Stimulated activated CD8-positive, alpha-beta memory T cell treated with anti-CD3 and anti-CD28 coated beads, Interleukin-7, amount 100 ng/mL, for 24 hours (primary cell): ENCODE data around the gene MC1R.
"Not testable (repeated sequence)": the region's sequence is repeated elsewhere in the genome, so short reads cannot be mapped to it uniquely, and the experiment has no call there.

ENCODE experiments used
- DNase-seq: peaks from one replicate; pipeline ENCODE4 v3.0.0-alpha.2; 2020; ENCODE audit warnings: low read depth

MC1R gene

DNA sequence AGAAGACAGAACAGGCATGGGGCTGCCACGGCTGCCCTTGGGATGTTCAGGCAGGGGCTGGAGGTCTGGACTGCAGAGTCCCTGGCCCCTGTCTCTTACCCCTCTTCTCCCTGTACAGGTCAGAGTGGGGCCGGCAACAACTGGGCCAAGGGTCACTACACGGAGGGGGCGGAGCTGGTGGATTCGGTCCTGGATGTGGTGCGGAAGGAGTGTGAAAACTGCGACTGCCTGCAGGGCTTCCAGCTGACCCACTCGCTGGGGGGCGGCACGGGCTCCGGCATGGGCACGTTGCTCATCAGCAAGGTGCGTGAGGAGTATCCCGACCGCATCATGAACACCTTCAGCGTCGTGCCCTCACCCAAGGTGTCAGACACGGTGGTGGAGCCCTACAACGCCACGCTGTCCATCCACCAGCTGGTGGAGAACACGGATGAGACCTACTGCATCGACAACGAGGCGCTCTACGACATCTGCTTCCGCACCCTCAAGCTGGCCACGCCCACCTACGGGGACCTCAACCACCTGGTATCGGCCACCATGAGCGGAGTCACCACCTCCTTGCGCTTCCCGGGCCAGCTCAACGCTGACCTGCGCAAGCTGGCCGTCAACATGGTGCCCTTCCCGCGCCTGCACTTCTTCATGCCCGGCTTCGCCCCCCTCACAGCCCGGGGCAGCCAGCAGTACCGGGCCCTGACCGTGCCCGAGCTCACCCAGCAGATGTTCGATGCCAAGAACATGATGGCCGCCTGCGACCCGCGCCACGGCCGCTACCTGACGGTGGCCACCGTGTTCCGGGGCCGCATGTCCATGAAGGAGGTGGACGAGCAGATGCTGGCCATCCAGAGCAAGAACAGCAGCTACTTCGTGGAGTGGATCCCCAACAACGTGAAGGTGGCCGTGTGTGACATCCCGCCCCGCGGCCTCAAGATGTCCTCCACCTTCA, 16.2 kb downstream of the MC1R start:
- no peak for DNase-seq

DNA sequence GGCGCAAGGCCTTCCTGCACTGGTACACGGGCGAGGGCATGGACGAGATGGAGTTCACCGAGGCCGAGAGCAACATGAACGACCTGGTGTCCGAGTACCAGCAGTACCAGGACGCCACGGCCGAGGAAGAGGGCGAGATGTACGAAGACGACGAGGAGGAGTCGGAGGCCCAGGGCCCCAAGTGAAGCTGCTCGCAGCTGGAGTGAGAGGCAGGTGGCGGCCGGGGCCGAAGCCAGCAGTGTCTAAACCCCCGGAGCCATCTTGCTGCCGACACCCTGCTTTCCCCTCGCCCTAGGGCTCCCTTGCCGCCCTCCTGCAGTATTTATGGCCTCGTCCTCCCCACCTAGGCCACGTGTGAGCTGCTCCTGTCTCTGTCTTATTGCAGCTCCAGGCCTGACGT, 17.0 kb downstream of the MC1R start:
- DNase-seq = not testable (repeated sequence)

DNA sequence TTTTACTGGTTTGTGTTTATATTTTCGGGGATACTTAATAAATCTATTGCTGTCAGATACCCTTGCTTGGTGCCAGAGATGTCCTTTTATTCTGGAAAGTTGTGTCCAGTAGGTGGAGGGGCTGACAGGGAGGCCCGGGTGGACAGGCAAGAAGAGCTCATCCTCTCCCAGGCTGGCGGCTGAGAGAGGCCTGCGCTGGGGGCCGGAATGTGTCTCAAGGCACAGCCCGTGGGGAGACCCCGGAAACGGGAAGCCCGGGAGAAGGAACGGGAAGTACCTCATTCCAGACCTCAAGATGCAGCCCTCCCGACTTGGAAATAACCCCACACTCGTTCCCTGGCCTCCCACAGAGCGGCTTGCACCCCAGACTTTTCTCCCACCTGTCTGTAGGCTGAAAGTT, 17.4 kb downstream of the MC1R start:
- no peak for DNase-seq

DNA sequence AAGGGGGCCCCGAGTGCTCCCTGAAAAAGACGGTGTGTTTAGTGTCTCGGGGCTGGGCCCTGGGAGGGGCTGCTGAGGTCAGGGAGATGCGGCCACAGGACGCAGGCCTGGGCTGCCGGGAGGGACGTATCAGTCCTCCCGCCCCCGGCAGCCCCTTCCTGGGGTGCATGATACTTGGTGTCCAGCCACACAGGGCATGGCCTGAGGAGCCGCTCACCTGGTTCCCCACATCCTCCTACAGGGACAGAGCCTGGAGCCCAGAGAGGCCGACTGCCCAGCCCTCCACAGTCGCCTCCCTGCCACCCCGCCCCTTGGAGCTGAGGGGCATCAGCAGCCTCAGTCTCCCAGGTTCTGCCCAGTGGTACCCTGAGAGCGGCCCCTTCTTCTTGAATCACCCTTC, 17.8 kb downstream of the MC1R start:
- DNase-seq = no peak

DNA sequence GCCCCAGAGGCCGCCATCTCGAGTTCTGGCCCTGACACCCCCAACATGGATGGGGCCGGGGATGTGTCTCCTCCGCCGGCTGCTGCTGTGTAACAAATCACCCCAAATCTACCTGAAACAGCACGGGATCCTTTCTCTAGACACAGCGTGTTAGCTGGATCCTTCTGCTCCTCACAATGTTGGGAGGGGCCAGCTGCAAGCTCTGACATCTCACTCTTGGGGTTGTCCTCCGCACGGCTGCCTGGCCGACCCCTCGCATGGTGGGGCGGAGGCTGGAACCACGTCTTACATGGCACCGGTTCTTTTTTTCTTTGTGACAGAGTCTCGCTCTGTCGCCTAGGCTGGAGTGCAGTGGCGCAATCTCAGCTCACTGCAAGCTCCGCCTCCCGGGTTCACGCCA, 18.3 kb downstream of the MC1R start:
- no peak for DNase-seq

DNA sequence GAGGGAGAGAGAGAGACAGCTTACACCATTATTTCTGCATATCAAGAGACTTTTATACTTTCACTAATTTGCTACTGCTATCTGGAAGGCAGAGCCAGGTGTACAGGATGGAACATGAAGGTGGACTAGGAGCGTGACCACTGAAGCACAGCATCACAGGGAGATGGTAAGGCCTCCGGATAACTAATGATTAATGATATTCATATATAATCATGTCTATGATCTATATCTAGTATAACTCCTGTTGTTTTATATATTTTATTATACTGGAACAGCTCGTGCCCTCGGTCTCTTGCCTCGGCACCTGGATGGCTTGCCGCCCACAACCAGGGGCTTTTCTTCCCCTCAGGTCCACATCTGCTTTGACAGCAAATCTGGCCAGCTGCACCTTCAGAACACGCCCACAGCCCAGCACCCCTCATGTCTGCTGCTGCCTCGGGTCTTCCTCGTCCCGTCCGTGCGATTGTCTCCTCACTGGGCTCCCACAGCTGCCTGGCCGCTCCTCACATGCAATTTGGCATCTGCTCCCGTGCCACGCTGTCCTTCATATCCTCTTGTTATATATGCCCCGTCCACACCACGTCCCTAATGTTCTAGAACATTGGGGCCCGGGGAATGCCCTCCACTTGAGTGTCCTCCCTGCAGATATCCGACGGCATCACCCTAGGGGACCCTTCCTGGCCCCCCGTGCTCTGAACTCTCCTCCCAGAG, 19.7 kb downstream of the MC1R start:
- no peak for DNase-seq

DNA sequence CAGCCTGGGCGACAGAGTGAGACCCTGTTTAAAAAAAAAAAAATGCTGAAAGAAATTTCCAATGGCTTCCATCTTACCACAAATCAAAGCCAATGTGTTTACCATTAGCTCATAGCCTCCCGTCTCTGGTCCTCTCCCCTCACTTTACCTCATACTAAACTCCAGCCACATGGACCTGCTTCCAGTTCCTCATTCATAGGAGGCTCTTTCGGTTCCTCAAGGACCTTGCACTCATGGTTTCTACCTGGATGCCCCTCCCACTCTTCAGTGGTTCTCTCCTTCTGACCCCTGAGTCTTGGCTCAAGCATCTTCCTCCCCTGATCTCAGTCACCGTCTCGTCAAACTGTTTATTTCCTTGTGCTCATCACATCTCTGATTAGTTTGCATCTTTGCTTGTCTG, 26.1 kb downstream of the MC1R start:
- no peak for DNase-seq

DNA sequence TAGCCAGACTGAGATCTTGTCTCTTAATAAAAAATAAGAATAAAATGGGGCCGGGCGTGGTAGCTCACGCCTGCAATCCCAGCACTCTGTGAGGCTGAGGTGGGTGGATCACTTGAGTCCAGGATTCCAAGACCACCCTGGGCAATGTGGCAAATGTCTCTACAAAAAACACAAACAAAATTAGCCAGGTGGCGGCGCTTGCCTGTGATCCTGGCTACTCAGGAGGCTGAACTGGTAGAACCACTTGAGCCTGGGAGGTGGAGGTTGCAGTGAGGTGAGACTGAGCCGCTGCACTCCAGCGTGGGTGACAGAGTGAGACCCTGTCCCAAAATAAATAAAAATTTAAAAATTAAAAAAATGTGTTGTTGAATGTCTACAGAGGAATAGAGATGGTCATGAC, 27.0 kb downstream of the MC1R start:
- DNase-seq = no peak

DNA sequence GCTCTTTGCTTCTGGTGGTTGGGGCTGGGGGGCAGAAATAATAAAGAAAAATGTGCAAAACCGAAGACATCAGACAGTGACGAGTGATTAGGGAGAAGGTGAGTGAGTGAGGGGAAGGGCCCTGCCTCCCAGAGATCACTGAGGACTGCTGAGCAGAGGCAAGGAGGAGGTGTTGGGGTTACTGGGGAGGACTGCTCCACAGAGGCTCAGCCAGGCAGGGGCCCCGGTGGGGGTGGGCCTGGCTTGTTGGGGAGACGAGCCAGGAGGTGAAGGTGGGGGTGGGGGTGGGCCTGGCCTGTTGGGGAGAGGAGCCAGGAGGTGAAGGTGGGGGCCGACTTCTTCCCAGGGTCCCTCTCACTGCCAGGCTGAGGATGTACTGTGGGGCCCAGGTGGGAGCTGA, 27.9 kb downstream of the MC1R start:
- no peak for DNase-seq

DNA sequence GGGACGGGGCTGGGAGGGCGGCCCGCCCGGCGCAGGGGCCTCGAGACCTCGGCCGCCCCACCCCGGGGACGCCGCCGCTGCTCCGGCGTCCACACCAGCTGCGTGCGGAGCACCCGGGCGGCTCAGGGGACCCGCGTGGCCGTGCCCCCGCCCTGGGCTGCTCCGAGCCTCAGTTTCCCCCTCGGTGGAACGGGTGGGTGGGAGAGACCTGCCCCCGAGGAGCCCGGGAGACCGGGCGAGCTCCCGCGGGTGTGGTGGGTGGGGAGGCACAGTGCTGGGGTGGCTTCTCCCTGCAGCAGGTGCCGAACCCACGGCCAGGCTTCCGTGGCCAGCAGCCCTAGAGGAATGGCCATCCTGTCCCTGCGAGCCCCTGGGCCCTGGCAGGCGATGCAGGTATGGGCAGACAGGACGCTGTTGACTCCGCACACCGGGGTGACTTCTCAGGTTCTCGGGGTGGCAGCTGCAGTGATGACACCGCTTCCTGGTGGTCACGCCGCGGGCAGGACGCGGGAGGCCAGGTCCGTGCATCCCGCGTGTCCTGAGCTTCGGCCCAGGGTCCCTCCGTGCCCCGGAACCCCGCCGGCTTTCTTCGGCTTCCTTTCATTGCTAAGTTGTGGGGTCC, 30.6 kb downstream of the MC1R start:
- no peak for DNase-seq

DNA sequence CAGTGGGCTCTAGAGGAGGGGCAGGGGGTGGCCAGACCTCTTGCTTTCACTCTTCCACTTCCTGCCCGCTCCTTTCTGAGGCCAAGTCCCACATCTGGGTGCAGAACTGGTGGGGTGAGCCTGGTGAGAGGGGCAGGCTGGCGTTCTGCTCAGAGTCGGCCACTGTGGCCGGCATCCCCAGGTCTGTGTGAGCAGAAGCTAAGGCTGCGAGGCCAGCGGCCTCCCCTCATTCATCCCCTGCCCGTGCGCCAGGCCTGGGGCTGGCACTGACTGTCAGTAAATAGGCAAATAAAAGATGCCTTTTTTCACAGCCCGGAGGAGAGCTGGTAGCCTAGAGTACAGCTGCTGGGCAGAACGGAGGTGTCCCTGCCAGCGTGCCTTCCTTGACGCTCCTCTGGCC, 31.1 kb downstream of the MC1R start:
- DNase-seq = no peak

DNA sequence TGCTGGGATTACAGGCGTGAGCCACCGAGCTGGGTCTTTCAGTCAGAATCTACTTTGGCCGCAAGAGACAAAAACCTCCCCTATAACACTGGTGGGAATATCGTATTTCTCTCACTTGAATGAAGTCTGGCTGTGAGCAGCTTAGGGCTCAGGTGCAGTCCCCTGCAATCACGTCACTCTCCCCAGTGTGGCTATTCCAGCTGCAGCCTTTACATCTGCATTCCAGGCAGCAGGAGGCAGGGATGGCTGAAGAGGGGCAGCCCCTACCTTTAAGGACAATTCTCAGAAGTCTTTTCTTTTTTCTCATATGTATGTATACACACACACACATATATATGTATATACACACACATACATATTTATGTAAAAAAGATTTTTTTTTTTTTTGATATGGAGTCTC, 32.8 kb downstream of the MC1R start:
- DNase-seq = no peak

DNA sequence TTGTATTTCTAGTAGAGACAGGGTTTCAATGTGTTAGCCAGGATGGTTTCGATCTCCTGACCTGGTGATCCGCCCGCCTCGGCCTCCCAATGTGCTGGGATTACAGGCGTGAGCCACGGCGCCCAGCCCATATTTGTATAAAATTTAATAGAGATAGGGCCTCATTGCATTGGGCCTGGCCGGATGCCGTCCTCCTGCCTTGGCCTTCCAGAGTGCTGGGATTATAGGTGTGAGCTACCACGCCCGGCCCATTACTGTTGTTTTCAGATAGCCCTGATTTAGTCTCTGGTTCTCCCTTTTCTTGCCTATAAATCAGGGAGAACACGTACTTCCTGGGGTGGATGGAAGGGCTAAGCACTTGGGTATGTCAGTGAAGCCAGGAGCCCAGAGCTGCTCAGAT, 33.4 kb downstream of the MC1R start:
- no peak for DNase-seq

DNA sequence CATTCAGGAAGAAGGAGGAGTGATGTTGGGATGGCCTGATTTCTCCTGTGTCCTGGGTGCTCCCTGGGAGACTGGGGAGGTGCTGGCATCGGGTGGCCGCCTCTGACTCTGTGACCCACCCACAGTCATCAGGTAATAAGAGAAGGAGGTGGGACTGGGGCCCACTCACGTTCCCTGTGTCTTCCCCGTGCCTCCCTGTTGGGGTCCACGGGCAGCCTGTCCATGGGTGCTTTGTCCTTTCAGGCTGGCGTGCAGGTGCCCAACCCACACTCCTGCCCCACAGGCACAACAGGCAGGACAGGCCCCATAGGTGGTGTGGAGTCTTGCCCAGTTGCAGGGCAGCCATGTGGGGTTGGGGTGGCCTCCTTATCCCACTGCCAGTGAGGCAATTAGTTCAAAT, 33.9 kb downstream of the MC1R start:
- no peak for DNase-seq

DNA sequence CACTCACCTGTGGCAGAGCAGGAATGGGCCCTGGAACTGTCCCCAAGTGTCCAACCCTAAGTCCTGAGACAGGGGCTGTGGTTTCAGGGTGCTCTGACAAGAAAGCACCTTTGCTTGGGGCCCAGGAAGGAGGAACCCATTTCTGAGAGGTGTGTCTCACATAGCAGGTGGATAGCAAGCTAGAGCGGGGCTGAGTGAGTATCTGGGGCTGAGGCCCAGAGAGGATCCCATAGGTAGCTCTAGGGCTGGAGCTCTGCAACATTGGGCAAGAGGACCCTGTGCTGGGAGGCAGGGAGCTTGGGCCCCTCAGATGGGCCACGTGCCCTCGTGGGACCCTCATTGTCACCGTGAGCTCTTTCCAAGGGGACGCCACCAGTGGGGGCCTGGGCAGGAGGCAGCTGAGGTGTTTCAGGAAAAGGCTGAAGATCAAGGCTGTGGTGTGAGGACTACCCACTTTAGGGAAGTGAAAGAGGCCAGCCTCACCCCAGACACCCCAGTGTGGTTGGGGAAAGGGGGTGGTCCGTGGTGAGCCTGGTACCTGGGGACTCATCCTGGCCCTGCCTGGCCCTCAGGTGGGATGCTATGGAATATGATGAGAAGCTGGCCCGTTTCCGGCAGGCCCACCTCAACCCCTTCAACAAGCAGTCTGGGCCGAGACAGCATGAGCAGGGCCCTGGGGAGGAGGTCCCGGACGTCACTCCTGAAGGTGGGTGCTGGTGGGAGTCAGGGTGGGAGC, 35.2 kb downstream of the MC1R start:
- DNase-seq = no peak

DNA sequence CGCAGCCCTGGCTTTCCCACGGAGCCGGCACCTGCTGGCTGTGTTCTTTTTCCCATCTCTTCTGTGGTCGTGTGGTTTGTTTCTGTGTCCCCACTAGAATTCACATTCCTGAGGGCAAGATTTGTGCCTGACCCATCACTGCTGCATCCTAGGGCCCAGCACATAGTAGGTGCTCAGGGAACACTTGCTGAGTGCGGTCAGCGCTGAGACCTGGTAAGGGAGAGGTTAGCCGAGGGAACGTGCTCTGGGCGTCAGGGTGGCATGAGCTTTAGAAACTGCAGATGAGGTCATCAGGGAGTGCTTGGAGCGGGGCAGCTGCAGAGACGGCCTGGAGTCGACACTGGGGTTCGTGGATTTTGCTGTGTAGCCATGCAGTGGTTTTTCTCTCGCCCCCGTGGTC, 35.8 kb downstream of the MC1R start:
- no peak for DNase-seq

DNA sequence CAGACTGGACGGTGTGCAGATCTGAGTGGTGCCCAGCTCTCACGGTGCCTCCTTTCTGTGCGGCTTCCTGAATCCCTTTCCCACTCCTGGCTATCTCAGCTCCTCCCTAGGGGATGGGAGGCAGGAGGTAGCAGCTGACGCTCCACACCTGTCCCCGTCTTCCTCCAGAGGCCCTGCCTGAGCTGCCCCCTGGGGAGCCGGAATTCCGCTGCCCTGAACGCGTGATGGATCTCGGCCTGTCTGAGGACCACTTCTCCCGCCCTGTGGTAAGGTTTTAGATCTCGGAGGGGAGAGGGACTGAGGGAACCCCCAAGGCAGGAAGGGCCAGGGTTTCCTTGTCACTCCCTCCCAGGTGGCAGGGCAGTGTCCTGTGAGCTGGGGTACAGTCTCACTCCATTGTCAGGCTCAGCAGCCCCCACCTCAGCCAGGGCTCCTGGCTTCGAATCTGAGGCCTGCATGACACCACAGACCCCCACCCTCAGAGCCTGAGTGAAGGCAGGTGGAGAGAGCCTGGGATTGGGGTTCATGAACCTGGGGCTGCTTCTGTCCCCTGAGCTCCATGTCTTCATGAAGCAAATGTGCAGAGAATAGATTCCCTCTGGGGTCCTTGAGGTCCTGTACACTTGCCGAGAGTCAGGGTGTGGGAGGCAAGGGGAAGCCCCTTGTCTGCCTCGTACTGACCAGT, 36.5 kb downstream of the MC1R start:
- DNase-seq = no peak

DNA sequence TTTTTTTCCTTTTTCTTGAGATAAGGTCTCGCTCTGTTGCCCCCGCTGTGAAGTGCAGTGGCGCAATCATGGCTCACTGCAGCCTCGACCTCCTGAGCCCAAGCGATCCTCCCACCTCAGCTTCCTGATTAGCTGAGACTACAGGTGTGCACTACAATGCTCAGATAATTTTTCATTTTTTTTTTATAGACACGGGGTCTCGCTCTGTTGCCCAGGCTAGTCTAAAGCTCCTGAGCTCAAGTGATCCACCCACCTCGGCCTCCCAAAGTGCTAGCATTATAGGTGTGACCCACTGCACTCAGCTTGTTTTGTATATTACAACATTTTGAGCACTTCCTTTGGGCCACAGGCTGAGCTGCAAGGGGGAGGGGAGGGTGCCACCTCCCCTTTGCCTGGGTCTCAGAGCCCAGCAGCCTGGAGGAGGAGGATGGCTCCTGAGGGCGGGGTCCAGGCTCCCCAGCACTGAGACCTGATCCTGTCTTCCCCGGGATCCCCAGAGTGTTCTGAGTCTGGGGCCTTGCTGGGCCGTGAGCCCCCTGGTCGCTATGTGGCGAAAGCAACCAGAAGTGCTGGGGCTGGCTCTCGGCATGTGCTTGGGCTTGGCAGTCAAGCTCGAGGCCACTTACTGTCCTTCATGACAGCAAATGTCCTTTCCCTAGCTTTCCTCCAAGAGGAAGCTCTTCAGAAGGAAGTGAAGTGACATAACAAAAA, 38.0 kb downstream of the MC1R start:
- no peak for DNase-seq

DNA sequence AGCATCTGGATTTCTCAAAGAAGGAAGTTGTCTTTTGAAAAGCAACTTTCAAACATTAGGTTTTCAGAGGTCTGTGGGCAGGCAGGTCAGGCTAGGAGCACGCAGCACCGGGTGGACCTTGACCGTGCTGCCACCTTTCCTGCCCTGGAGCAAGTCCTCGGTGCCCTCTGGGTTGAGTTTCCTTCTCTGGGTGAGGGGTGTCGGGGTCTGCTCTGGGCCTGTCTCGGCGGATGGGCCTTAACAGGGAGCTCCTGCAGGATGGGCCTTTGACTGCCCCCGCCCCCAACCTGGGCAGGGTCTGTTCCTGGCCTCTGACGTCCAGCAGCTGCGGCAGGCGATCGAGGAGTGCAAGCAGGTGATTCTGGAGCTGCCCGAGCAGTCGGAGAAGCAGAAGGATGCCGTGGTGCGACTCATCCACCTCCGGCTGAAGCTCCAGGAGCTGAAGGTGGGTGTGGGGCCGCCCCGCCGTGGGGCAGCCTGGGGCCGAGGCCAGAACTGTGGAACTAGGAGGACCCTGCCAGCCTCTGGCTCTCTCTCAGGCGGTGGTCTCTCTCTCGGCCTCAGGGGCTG, 38.6 kb downstream of the MC1R start:
- DNase-seq = no peak

DNA sequence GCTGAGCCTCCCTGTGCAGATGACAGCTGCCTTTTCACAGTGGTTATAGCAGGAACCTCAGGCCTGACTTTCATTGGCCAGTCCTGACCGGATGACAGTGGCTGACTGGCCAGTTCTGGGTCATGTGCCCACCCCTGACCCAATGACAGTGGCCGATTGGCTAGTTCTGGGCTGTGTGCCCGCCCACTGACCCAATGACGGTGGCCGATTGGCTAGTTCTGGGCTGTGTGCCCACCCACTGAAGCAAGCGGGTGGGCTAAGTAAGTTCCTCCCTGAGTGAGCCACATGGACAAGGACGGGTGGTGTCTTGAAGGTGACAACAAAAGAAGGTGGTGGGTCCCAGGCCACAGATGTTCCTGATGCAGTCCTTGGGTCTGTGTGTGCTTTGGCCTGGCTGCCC, 39.4 kb downstream of the MC1R start:
- no peak for DNase-seq

DNA sequence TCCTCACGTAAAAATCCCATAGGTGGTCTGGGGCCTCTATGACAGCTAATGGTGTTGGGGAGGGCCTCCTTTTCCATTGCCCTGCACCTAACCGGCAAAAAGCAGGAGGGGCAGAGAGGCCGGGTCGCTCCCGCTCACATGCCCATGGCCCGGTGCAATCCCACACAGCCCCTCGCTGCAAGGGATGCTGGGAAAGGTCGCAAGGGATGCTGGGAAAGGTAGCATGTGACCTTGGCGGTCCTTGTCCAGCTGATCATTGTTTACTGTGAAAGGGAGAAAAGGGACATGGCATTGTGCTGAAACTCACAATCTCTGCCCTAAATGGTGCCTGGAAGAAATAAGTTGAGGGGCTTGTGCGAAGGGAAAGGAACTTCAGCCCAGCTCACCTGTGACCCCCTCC, 39.9 kb downstream of the MC1R start:
- DNase-seq = no peak
